ENCODE data around the gene NPL.

DNA sequence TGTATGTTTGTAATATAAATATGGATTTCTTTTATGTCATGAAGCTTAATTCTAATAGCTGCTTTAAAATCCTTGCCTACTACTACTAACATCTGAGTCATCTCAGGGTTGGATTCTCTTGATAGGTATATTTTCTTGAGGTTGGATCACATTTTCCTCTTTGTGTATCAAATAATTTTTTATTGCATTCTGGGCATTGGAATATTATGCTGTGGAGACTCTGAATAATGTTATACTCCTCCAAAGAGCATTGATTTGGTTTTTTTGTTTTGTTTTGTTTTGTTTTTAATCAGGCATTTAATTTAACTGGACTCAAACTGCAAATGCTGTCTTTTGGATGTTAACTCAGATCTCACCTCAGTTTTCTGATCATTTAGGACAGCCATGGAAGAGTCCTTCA lies 57.5 kb downstream of the NPL start:
- TF ChIP-seq, protein P1, sequence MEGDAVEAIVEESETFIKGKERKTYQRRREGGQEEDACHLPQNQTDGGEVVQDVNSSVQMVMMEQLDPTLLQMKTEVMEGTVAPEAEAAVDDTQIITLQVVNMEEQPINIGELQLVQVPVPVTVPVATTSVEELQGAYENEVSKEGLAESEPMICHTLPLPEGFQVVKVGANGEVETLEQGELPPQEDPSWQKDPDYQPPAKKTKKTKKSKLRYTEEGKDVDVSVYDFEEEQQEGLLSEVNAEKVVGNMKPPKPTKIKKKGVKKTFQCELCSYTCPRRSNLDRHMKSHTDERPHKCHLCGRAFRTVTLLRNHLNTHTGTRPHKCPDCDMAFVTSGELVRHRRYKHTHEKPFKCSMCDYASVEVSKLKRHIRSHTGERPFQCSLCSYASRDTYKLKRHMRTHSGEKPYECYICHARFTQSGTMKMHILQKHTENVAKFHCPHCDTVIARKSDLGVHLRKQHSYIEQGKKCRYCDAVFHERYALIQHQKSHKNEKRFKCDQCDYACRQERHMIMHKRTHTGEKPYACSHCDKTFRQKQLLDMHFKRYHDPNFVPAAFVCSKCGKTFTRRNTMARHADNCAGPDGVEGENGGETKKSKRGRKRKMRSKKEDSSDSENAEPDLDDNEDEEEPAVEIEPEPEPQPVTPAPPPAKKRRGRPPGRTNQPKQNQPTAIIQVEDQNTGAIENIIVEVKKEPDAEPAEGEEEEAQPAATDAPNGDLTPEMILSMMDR (IDR thresholded peaks at IDR 0.05): no peak
- no peak for TF ChIP-seq EZH2 (IDR thresholded peaks at IDR 0.05)

Data from neural progenitor cell (in vitro differentiated cells).